GOT3 (cell line): ENCODE data around the gene HNRNPM.

Experiments used
- DNase-seq: peaks from one replicate; lab custom pipeline; 2025; ENCODE audit warnings: mixed read lengths; lab: John Stamatoyannopoulos, UW

HNRNPM gene

DNA sequence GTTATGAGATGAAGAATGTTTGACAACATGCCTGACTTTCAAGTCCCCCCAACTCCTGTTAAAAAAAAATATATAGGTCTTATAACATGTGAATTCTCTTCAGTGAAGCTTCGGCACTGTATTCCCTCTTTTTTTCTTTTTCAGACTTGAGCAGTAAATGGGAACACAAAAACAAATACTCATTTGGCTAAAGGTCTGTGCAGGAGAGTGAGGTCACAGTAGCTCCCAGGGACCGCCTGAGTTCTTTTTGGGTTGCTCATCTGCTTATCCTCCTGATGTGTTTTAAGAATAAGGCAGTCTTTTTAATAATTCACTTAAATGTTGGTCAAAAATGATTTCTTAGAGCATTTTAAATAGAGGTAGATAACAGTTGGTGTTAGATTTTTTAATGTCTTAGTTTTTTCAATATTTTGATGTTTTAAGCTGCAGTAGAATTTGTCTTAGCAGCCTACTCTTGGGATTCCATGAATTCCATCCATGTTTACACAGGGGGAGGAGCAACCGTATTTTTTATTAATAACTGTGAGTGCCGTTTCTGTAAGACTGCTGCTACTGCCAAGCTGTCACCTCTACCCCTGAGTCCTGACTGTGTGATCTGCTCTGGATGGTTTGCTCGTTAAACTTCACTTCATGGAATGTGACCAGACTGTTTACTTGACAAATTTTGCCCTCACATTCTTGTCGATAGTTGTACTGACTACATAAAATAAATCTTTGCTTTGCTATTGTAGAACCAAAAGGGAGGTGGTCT is 14.9 kb downstream of the HNRNPM start:
- DNase-seq, result no peak

GRCh38 chr19:8460516-8461298 is 15.9 kb downstream of the HNRNPM start:
- no peak for DNase-seq

DNA sequence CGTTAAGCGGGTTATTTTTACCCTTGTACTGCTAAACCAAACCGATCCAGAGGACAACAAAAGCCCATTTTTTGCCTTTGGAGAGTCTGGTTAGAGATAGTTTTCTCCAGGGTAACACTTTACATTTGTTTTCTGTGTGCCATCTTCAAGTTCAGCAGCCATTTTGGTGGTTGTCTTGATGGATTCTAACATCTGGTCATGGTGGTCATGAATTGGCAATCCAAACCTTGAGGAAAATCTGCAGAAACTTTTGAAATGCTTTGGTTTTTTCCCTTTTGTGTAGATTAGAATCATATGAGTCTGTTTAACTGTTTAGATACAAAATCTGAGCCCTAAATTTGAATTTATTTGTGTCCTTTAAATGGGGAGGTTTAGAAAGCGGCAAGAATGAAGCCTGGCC is 16.6 kb downstream of the HNRNPM start:
- DNase-seq, result no peak

GRCh38 chr19:8461891-8462290 is 17.1 kb downstream of the HNRNPM start:
- no peak for DNase-seq

- DNase-seq, result no peak
Measured at GRCh38 chr19:8462571-8462970, 17.8 kb downstream of the HNRNPM start.

DNA sequence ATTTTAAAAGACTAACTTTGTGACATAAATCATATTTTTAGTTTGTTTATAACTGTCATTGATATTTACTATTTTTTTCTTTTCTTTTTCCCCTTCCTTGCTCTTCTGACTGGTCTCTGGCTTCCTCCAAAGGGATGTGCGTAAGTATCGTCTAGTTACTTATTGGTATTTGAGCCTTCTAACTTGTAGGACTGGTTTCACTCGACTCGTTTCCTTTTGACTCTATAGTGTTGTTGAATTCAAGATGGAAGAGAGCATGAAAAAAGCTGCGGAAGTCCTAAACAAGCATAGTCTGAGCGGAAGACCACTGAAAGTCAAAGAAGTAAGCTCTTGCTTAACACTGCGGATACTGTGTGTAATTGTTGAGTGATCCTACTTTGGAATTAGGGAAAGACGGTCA is 18.6 kb downstream of the HNRNPM start:
- no peak for DNase-seq

DNA sequence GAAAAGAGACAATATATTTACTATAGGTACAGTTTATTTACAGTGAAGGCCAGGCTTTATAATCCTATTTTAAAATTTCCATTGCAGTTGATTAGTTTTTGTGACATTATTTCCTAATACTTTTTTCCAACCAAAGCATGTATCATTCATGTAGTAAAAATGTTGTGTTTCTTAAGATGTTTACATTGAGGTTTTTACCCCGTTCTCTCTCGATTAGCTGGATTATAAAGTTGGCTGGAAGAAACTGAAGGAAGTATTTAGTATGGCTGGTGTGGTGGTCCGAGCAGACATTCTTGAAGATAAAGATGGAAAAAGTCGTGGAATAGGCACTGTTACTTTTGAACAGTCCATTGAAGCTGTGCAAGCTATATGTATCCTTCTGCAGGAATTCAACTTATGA is 21.2 kb downstream of the HNRNPM start:
- DNase-seq, result no peak

- DNase-seq, result no peak
Measured at GRCh38 chr19:8468124-8468523, 23.3 kb downstream of the HNRNPM start.

DNA sequence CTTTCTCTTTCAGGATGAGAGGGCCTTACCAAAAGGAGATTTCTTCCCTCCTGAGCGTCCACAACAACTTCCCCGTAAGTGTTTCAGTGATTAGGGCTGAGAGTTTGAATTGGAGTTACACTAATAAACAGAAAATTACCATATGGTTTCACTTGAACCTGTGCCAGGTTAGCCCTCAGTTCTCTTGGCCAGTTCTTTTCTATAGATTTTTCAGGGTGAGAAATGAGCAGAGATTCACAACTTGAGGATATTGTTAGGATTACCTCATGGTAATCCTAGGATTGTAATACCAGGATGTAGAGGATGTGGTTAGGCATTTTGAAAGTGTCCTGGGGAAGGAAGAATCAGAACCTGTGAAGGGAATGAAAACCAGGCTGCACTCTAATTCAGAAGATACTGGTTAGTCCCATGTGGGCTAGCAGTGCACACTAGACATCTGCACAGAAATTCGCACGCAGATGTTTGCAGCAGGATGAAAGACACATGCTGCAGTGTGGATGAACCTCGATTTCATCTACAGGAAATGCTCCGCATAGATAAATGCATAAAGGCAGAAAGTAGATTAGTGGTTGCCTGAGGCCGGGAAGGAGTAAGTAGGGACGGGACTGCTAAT is 24.1 kb downstream of the HNRNPM start:
- DNase-seq, result no peak

DNA sequence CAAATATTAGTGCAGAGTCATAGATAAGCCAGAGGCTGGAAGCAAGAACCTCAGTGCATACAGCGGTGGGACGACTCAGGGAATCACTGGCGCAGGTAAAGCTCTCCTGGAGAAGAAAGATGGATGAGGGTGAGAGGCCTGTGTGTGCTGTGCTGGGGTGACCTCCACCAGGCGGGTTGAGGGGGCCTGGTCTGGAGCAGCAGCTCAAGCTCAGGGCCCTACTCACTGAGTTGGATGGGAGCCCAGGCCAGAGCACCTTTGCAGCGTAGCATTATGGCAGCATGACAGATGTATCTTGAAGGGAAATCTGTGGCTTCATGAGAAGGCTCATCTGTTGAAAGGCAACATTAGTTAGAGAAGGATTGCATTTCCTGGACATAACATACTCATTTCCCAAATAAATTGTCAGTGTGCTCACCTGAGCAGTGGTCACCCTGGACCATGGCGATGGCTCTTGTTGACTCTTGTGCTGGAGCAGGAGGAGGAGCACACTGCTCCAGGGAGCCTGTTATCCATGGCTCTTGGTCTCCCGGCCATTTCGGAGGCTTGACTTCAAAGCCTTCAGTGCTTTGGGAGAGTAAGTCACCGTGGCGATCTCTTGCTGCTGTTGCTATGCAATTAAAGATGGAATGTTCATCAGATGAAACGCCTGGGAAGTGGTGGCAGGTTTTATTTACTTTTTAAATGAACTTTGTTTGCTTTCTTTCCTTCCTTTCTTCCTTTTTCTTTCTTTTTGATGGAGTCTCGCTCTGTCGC is 25.0 kb downstream of the HNRNPM start:
- no peak for DNase-seq

DNA sequence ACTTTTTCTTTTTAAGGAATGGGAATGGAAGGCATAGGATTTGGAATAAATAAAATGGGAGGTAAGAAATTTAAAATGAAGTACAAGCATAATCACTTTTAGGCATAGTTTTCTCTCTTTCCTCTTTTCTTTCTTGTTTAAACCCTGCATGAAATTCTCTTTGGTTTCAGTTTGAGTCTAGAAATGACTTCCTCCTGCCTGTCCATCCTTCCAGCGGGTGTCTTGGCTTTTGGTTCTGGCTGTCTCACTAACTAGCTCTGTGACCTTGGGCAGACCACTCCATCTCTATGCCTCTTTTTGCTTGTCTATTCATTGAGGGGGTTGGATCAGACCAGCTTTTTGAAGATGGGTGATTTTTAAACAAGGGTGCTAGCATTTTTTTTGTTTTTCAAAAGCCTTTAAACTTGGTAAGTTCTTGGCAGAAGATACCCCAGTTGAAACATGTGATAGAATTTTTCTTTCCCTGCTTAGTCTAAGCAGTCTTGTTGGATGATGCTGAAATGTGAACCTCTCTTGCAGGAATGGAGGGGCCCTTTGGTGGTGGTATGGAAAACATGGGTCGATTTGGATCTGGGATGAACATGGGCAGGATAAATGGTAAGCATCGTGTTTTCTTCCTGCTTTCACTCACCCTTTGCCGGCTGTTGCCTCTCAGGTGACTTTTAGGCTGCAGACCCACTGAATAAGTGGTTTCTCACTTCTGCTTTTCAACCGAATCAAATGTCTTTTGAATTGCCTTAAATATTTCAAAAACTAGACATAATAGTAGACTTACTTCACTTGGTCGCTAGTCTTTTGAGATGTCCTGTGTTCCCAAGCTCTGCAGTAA is 29.1 kb downstream of the HNRNPM start:
- DNase-seq, result no peak

DNA sequence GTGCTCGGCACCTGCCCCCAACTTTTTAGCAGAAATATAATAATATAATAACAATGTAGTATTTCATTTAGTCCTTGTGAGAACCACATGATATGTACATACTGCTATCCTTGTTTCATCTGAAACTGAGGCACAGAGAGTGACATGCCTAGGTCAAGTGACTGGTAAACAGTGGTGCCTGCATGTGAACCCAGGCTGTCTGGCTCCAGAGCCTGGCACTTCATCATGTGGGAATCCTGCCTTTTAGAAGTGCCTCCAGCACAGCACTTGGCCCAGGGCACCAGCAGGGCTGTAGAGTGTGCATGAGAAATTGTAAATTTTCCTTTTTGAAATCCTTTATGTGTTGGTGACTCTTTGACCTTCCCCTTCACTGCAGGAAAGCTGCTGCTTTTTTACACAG is 30.2 kb downstream of the HNRNPM start:
- DNase-seq, result no peak

DNA sequence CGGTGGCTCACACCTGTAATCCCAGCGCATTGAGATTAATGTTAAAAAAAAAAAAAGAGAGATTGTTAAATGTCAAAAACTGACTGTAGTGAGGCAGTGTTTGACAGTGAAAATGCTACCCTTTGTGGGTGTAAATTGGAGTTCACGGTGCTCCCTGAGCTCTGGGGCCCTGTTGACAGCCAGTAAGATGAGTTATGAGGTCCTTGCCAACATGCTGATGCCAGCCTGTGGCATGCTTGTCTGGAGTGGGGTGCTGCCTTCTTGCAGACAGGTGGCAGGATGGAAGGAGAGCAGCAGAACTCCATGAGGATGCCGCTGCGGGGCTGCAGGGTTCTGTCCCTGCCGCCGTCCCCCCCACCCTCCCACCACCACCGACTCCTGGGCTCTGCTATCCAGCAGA is 31.7 kb downstream of the HNRNPM start:
- DNase-seq, result no peak

- DNase-seq, result no peak
Measured at GRCh38 chr19:8477889-8478288, 33.1 kb downstream of the HNRNPM start.

- no peak for DNase-seq
Measured at GRCh38 chr19:8478598-8478997, 33.8 kb downstream of the HNRNPM start.

GRCh38 chr19:8481201-8481600 is 36.4 kb downstream of the HNRNPM start:
- no peak for DNase-seq

DNA sequence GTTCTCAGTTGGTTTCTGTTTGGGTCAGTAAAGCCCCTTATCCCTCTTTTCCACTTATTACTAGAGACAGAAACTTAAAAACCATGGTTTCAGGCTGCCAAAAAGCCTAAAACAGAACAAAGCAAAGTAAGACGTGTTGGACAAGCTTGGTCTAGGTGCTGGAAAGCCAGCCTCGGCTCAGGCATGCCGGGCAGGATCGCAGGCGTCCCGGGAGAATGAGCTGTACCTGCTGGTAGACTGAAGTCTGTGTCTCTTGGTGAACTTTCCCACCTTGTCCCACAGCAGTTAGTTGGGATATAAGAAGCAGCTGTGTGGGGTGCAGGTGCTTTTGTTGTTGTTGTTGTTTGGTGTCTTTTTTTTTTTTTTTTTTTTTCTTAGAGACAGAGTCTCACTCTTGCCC is 36.8 kb downstream of the HNRNPM start:
- no peak for DNase-seq

DNA sequence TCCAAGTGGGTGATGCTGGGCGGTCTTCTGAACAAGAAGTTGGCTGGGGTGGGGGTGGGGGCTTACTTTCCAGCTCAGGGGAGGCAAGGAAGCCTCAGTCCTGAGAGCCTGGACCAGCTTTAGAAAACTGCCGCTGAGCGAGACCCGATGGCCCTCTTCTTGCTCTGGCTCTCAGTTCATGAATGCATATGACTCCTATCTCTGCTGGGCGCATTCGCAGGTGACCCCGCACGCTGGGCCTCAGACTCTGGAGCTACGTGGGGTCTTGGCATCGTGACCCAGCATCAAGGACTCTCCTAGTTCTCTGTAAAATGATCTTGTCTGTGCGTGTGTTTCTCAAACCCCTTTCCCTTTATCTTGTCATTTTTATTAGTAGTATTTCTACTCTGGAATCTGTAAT is 37.9 kb downstream of the HNRNPM start:
- DNase-seq, result no peak

DNA sequence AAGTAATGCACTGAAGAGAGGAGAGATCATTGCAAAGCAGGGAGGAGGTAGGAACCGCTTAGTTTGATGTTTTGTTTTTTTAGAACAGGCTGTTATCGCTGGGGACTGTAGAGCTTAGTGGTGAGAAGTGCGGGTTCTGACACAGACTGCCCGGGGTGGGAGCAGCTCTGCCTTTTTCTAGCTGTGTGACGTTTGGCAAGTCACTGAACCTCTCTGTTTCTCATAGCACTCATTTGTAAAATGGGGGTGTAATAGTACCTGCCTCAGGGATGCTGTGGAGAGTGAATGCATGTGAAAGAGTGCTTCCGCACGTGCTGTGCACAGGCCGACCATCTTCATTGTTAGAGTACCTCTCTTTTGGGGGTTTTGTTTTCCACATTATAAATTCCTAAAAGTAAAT is 38.4 kb downstream of the HNRNPM start:
- DNase-seq, result no peak

- DNase-seq, result no peak
Measured at GRCh38 chr19:8484331-8484894, 39.6 kb downstream of the HNRNPM start.
